HPDE6-E6E7 (cell line): Measurements from ENCODE around the gene CRTC3.
A peak's percentile ranks its signal among the peaks of the same experiment; 100 is the strongest.
"Not testable (repeated sequence)": the region's sequence is repeated elsewhere in the genome, so short reads cannot be mapped to it uniquely, and the experiment has no call there.

Experiments
- DNase-seq: peaks from one replicate; pipeline ENCODE4 v3.0.0; 2011; ENCODE audit warnings: missing footprints; ENCODE audit errors: extremely low spot score

Gene CRTC3, protein sequence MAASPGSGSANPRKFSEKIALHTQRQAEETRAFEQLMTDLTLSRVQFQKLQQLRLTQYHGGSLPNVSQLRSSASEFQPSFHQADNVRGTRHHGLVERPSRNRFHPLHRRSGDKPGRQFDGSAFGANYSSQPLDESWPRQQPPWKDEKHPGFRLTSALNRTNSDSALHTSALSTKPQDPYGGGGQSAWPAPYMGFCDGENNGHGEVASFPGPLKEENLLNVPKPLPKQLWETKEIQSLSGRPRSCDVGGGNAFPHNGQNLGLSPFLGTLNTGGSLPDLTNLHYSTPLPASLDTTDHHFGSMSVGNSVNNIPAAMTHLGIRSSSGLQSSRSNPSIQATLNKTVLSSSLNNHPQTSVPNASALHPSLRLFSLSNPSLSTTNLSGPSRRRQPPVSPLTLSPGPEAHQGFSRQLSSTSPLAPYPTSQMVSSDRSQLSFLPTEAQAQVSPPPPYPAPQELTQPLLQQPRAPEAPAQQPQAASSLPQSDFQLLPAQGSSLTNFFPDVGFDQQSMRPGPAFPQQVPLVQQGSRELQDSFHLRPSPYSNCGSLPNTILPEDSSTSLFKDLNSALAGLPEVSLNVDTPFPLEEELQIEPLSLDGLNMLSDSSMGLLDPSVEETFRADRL

DNA sequence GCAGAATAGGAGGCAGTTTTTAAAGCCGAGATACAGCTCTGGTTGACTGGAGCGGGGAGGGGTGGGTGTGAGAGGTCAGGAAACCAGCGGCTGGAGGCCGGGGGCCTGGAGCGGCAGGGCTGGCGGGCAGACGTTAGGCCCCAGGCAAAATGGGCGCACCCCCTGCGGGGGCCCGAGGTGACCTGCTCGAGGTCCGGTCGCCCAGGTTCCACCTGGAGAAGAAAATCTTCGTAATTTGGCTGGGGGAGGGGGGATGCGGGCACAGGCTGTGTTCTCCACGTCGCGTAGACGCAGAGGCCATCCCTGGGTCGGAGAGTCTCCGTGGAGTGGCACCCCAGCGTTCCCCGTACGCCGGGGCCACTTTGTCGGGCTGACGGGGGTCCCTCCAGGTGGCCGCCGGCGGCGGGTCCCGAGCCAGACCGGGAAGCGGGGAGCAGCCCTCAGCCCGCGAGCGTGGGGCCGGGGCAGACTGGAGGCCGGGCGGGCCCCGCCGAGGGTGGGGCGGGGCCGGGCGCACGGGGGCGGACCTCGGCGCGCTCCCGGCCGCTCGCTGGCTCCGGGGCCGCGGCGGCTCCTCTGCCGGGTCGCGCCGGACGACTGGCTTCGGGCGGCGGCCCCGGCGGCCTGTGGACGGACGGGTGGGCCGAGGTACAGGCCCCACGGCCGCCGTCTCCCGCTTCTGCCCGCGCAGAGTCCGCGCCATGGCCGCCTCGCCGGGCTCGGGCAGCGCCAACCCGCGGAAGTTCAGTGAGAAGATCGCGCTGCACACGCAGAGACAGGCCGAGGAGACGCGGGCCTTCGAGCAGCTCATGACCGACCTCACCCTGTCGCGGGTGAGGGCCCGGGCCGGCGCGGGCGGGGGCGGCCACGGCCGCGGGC is at the start of gene CRTC3:
Gene CRTC3, plus strand, starts transcription at position 553 of the 879 bp plus-strand sequence. Its CDS starts 149 bp downstream, at position 702.
- DNase-seq, result peak; percentile 56

DNA sequence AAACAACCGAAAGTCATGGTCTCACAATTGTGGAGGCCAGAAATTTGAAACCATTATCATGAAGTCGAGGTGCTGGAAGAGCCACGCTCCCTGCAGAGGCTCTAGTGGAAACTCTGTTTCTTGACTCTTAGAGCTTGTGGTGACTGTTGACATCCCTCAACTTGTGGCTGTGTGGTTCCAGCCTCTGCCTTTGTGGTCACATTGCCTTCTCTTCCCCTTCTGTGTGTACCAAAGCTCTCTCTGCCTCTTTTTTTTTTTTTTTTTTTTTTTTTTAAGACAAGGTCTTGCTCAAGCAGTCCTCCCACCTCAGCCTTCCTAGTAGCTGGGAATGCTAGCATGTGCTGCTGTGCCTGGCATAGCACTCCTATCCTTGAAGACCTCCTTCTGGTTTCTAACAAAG is 48.7 kb upstream of the CRTC3 start:
- DNase-seq, result no peak

DNA sequence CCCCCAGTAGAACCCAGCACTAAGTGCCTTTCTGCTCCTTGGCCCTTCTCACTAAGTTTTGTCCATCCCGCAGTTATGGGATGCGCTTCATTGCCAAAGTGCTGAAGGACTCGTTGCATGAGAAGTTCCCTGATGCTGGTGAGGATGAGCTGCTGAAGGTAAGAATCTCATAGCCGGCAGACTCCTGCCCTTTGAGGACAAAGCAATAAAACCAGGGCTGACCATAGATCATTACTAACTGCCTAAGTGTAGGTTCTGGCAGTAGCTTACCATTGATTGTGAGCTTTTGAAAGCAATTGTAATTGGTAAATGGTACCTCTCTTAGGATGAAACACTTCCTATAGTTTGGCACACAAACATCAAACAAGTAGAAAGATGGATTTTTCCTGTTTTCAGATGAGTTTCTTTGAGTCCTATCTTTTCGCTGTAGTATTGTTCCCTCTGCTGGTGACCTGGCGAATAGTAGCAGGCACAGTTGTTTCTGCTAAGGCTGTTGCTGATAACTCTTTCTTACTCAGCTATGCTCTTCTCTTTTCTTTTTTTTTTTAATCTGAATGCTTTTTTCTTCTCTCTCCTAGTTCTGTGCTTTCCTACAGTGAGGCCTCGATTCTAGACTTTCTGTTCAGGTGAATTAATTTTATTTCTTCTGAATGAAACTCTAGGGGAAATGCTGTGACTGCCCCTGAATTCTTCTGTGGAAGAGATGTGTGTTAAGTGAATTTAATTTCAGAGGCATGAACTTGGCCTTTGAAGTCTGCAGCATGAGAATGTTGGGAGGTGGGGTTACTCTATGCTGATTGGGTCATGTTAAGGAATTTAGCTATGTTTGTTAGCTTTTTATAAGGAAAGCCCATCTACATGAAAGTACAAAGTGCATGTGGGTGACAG is 47.4 kb upstream of the CRTC3 start:
- peak; percentile 16 for DNase-seq

DNA sequence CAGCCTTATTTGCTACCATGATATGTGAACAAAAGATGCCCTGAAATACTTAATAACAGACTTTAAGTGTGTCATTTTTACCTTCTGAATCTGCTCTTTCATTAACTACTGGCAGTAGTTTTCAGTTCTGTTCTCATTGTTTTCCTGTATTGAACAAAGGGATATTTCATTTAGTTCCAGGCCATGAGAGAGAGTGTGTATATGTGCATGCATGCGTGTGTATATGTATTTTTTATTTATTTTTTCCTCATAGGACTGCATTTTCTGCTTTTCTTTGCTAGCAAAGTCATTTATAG is 46.8 kb upstream of the CRTC3 start:
- no peak for DNase-seq

DNA sequence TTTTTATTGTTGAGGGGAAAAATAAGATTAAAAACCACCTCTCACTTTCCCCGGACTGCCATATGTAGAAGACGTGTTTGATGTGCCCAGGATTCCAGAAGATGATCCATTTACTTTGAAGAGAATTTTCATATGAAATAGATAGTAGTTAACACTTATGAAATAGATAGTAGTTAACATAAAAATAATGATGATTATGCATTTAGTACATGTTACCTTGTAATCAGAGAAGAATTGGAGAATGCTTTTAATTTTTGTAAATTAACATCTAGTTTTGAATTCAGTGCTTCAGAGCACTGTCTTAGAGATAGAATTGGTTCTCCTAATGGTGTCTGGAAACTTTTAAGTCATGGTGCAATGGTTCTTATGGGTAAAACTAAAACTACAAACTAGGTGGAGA is 46.1 kb upstream of the CRTC3 start:
- DNase-seq, result no peak

DNA sequence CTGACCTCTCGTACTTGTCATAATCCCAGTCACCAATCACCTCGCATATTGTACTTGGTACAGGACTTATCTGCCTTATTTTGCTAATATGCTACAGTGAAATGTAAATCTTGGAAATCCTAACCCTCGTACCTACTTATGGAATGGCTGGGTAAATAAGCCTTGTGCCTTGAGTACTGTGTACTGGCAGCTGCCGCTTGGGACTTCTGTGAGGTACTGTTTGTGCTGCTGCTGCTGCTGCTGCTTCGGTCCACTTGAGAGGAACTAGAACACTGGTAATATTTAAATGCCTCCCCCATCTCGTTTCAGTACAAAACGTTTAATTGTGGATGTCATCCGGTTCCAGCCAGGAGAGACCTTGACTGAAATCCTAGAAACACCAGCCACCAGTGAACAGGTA is 42.5 kb upstream of the CRTC3 start:
- DNase-seq, result no peak

DNA sequence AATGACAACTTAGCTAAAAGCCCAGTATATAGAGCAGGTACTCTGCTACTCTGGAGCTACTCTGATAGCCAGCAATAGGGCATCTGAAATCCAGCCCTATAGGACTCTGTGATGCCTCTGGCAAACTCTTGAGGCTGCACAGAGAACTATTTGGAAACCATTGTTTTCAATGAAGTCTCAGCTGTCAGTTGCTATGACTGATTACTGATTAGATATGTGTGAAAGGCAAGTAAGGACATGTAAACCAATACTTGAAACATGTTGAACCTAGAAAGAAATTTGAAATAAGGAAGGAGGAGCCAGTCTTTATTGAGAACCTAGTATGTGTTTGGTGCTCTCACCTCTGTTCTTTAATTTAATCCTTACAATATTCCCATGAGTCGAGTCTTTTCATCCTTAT is 40.2 kb upstream of the CRTC3 start:
- DNase-seq, result peak; percentile 29

DNA sequence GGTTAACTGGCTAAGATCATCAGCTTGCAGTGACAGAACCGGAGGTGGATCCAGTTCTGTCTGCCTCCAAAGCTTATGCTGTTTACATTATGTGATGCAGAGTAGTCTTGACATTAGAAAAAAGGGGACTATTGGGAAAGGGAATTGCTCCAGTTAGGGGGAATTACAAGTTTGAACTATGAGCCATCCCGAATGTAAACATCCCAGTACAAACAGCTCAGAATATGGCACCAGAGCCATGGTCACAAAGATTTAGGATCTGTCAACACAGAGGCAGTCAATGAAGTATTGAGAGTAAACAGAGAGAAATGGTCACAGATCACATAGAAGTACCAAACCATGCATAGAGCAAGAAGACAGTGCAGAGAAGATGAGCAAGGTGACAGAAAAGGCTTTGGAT is 39.8 kb upstream of the CRTC3 start:
- no peak for DNase-seq

DNA sequence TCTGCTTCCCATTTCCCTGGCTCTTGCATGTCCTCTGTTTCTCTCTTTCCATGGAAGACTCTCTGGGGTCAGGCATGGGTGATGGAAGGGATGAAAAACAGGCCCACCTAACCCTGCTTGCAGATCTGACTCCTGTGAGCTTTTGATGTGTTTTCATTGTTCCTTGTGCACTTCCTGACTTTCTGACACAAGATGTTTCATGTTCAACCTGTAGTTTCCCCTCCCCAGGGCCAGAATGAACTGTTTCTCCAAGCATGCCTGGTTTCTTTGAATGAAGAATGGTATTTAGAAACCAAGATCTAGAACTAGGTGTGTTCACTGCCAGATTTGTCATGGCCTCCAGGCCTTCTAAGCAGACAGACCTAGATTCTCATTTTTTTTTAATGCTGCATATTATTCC is 36.1 kb upstream of the CRTC3 start:
- no peak for DNase-seq

DNA sequence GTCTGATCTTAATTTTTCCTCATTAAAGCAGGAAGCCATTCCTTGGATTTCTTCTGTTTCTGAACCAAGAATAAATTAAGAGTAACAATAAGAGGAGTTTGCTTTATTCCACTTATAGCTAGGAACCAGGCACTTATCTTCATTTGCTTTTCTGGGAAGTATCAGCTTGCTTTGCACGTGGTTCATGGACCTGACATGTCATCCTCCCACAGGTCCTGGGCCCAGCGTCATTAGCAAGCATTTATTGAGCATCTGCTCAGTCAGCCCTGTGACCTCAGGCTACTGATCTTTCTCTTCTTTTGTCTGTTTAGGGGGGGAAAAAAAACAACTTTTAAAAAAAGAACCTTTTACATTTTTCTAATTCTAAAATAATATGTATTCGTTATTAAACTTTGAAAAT is 34.7 kb upstream of the CRTC3 start:
- no peak for DNase-seq

DNA sequence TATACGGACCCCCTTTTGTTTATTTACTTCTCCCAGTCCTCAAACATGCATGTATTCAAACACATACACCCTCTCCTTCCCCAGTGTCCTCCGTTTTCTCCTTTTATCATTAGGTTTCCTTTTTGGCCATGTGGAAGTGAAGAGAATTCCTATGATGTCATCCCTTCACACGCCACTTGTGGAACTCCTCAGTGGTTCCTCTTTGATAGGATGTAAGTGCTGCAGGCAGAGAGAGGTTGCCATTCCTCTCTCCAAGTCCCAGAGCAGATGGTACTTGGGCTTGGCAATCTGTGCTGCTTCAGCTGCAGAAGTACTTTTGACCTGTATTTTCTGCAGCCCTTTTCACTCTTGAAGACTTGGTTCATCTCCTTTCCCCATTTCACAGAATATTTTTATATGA is 32.9 kb upstream of the CRTC3 start:
- DNase-seq, result no peak

DNA sequence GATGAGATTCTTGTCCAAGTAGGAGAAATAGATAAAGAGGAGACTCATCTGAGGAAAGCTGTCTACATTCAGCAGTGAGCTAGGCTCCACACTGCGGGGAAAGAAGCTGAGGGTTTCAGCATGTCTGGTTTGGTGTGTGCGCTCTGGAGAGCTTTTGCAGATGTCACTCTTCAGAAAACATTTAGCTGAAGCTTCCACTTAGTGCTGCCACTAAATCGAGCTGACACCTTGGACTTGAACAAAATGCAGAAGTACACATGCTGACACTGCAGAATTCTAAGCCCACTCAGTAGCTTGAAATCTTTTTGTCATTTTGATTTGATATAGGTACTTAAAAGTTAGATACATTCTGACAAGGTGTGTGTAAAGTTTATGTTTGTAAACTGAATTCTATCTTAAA is 32.3 kb upstream of the CRTC3 start:
- no peak for DNase-seq

DNA sequence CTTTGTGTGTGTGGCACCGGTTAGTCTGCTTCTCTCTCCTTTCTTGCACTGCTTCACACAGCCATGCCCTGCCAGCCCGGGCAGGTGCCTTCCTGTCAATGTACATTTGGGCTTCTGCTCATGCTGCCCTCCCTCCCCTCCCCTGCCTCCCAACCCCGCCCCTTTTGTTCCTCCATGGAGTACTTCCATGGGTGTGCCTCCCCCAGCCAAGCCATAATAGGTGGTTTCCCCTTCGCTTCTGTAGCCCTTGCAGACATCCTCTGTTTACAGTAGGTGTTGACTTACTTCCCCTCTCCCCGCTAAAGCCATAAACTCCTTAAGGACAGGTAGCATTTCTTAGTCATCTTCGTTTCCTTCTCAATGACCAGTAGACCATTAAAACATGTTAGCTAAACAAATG is 31.8 kb upstream of the CRTC3 start:
- no peak for DNase-seq

DNA sequence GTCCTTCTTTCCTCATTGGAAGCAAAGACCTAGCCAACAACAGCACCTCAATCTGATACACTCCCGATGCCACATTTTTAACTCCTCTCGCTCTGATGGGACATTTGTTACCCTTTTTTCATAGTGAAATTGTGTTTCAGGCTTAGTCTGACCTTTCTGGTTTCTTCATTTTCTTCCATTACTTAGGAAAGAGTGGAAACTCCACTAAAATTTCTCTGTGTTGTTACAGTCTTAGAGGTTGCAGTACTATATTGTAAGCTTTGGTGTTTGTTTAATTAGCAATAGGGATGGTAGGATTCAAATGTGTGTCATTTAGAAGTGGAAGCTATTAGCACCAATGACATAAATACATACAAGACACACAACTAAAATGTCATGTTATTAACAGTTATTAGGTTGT is 29.6 kb upstream of the CRTC3 start:
- no peak for DNase-seq

DNA sequence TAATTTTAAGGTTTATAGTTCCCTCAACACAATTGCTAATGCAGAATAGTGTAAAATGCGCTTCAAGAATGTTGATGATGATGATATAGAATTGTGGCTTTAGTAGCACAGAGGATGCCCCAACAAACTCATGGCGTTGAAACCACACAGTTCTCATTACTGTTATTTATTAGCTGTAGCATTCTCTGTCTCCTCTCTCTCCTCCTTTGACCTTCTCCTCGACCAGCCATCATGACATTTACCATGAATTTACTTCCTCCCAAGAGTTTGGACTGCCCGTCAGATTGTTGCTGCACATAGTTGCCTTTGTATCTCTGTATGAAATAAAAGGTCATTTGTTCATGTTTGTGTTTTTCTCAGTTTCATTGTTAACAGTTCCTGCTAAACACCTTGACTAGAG is 27.8 kb upstream of the CRTC3 start:
- DNase-seq, result no peak

DNA sequence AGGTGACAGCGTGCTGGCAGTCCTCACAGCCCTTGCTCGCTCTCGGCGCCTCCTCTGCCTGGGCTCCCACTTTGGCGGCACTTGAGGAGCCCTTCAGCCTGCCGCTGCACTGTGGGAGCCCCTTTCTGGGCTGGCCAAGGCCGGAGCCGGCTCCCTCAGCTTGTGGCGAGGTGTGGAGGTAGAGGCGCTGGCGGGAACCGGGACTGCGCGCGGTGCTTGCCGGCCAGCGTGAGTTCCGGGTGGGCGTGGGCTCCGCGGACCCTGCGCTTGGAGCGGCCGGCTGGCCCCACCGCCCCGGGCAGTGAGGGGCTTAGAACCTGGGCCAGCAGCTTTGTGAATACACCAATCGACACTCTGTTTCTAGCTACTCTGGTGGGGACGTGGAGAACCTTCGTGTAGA is 18.9 kb upstream of the CRTC3 start:
- DNase-seq, result not testable (repeated sequence)

DNA sequence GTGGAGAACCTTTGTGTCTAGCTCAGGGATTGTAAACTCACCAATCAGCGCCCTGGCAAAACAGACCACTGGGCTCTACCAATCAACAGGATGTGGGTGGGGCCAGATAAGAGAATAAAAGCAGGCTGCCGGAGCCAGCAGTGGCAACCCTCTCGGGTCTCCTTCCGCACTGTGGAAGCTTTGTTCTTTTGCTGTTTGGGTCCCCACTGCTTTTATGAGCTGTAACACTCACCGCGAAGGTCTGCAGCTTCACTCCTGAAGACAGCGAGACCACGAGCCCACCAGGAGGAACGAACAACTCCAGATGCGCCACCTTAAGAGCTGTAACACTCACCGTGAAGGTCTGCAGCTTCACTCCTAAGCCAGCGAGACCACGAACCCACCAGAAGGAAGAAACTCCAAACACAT is 18.5 kb upstream of the CRTC3 start:
- DNase-seq, result not testable (repeated sequence)

DNA sequence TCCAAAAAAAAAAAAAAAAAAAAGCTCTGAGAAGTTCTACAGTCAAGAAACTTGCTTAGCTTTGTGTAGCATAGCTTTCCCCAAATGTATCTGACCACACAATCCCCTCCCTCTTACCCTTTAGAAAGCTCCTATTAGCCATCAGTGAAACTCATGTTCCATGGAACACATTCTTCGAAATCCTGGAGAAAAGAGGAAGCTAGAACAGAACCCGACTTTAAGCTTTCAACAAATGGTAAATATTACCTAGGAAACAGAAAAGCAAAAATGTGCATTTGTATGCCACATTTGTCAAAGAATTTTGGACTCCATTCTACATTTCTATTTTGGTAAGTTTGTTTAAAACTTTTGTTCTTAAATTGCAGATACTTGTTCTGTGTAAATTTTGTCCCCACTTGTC is 17.4 kb upstream of the CRTC3 start:
- no peak for DNase-seq

DNA sequence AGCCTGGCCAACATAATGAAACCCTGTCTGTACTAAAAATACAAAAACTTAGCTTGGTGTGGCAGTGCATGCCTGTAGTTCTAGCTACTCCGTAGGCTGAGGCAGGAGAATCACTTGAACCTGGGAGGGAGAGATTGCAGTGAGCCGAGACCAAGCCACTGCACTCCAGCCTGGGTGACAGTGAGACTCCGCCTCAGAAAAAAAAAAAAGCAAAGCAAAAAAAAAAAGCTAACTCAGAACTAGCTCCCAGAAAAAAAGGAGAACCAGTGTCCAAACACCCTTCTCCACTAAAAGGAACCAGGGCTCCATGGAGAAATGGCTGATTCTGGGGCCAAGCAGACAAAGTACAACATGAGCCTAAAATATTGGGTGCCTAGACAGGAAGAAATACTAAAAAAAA is 16.7 kb upstream of the CRTC3 start:
- no peak for DNase-seq

DNA sequence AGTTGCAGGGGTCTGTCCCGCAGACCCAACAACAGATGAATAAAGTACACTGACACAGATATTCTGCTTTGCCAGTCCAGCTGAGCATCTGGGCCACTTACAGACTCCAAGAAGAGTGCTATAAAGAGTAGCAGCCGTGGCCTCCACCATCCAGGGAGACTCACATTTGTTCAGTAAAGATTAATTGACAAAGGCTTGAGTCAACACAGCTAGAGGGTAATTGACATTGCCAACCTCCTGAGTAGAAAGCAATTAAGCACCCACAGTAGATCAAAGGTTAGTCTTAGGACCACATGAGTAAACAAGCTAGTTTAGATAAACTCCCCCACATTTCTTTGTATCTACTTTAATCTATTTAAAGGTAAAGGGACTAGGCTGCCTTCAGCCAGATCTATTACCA is 16.3 kb upstream of the CRTC3 start:
- no peak for DNase-seq

DNA sequence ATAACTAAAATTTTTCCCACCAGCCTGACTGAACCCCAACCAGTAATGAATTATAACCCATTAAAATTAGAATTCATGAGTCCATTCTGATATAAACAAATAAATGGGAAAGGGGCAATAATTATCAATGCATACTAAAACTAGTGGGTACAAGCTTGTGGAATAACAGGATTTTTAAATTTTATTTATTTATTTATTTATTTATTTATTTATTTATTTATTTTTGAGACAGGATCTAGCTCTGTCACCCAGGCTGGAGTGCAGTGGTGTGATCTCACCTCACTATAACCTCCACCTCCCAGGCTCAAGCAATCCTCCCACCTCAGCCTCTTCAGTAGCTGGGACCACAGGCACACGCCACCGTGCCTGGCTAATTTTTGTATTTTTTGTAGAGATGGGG is 15.8 kb upstream of the CRTC3 start:
- not testable (repeated sequence) for DNase-seq

DNA sequence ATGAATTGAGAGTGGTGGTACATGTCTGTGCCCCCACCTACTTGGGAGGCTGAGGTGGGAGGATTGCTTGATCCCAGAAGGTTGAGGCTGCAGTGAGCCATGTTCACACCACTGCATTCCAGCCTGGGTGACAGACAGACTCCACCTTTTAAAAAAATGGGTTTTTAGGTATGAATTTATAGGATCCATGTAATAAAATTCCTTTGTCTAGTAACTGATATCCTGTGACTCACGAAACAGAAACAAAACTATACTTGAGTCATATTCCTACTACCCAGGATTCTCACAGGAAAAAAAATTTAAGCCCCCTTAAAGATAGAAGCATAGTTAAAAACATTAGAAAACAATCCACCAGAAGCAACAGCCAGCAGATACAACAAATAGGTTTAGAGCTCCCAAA is 10.0 kb upstream of the CRTC3 start:
- no peak for DNase-seq
